HG03039 (cell line): ENCODE results near the gene UBE2R2.
"Not testable (repeated sequence)": the region's sequence is repeated elsewhere in the genome, so short reads cannot be mapped to it uniquely, and the experiment has no call there.

ENCODE experiments used
- ATAC-seq: cut with Tn5 transposase; IDR thresholded peaks from one replicate; pipeline ENCODE4 v1.9.1; 2021; ENCODE audit warnings: mild to moderate bottlenecking, moderate library complexity; ENCODE audit not compliant: unreplicated experiment

UBE2R2 gene

DNA sequence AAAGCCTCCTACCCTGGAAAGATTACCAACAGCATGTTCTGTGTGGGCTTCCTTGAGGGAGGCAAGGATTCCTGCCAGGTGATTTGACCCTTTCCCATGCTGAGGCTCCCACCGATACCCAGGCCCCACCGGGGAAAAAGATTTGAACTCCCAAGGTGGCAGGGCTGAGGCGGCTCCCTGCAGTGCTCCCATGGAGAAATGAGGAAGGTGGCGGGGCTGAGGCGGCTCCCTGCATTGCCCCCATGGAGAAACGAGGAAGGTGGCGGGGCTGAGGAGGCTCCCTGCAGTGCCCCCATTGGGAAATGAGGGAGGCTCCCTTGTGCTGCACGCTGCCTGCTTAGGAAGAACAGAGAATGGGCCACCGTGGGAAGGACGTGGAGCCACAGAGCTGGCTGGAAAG lies 18.4 kb upstream of the UBE2R2 start:
- ATAC-seq: no peak

DNA sequence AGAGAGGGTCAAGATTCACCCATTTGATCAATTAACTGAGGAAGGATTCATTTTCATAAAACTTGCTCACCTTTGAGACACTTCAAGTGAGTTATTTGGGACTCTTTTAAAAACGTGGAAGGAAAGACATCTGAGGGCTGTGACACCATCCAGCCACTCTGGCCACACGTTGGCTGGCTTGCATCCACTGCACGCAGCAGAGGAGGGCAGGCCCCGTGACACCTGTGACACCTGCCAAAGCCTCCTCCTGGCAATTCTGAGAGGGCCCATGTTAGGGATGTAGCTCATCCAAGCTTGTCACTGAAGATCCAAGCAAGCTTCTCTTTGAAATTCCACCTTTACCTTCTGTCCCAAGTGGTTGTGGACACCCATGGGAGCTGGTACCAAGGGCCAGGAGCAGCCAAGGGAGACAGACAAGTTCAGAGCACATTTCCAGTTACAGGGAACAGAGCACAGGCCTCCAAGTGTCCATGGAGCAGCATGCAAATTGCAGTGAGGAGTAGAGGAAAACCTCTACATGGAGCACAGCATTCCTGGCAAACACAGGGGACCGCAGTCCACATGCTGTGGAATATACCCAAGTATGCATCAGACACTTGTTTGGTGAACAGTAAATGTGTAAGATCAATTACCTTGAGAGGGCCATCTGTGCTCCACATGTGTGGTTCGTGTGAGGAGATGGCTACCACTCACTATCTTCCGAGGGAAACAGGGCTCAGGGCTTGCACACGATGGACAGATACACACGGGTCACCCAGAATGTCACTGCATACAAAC lies 16.8 kb upstream of the UBE2R2 start:
- no peak for ATAC-seq

- no peak for ATAC-seq
These were observed 16.1 kb upstream of the UBE2R2 start for GRCh38 chr9:33800886-33801285.

GRCh38 chr9:33801943-33802500 lies 14.9 kb upstream of the UBE2R2 start:
- not testable (repeated sequence) for ATAC-seq

DNA sequence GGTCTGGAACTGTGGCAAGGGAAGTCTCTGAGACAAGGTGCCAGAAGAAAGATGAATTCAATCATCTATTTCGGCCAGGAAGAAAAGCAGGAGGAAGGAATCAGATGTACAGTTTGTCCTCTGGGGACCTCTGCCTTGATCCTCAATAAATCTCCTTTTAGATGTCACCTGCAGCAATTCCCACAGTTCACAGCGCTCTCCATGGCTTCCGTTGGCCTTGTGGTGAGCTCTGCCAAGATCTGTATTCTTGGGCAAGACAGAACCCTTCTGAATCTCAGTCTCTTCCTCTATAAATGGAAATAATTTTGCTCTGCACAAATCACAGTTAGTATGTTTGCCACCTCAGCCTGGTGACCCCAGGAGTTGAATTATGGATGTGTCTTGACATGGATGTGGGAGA lies 12.8 kb upstream of the UBE2R2 start:
- not testable (repeated sequence) for ATAC-seq

DNA sequence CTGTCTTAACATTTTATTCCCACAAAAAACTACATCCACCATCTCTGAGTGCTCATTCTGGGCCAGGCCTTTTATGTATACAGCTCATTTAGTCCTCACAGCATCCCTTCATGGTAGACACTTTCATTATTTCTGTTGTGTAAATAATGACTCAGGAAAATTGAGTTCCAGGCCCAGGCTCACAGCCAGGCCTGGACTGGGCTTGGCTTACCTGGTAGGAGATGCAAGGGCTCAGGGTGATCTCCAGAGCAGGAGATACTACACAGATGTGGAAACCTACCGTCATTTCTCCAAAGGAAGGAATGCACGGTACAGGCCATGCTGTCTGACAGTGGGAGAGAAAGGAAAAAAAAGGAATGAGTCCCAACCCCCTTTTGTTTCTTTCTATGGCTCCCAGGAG lies 9.8 kb upstream of the UBE2R2 start:
- ATAC-seq: not testable (repeated sequence)

GRCh38 chr9:33808979-33809322 lies 8.0 kb upstream of the UBE2R2 start:
- ATAC-seq: not testable (repeated sequence)

- no peak for ATAC-seq
These were observed 7.5 kb upstream of the UBE2R2 start for GRCh38 chr9:33809506-33809905.

- ATAC-seq: no peak
These were observed 3.0 kb upstream of the UBE2R2 start for GRCh38 chr9:33813712-33814641.

DNA sequence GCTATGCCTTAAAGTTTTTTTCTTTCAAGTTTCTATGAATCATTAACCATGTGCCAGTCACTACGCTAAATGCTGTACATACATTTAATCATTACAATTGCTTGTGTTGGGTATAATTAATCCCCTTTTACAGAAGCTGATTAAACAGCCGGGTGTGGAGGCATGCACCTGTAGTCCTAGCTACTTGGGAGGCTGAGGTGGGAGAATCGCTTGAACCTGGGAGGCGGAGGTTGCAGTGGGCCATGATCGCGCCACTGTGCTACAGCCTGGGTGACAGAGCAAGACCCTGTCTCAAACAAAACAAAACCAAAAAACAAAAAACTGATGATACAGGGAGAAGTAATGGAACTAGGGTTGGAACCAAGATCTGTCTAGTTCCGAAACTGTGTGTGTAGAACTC lies 1.2 kb upstream of the UBE2R2 start:
- no peak for ATAC-seq

GRCh38 chr9:33817327-33818166 lies 587 bp downstream of the UBE2R2 start:
- ATAC-seq: peak; percentile 19

DNA sequence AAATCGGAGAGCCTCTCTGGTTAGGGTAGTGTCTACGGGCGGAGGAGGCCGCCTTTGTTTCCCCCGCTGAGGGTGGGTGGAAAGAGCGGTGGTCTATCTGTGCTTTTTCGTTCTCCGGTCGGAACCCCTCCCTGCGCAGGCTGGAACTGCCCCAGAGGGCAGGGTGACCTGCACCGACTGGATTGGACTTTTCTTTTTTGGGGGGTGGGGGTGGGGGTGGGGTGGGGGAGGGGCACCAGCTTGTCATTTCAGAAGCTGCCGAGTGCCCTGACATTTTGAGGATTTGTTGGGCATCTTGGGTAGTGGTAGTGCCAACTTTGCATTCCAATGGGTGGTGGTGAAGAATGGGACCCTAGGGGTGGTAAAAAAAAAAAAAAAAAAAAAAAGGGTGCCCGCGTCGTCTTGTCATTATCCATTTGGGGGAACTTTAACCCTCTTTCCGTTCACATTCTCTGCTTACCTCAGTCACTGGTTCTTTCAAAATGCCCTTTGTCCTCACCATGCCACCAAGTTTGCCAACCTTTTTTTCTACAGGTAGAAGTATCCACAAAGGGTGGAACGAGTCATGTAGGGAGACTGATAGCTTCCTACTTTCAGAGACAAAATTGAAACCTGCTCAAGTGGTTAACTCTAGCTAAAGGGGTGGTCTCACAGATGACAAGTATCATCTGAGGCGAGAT lies 1.3 kb downstream of the UBE2R2 start:
- no peak for ATAC-seq

DNA sequence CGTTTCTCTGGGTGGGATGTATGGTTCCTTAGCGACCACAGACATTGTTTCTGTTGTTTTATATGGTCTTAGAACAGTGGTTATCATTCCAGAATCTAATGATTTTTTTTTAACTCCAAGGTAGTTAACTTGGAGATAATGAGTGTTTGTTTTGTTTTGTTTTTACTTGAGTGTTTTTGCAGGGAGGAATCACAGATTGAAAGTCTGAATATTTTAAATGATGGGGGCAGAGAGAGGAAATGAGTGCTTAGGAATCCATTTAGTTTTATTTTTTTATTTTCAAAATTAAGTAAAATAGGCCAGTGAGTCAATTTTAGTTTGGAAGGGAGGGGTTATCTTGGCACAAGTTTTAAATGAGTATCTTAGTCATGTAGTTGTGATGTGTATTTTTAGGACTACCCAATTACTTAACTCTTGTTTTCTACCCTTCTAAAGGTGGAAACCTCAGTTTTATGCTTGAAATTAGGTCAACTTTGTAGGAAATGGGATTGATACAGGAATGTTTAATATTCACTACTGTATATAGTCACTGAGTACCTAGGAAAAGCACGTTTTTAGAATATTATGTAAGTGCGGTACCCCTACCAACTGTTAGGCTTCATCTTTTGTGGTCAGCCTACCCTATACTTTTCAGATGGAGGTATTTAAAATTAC lies 2.0 kb downstream of the UBE2R2 start:
- ATAC-seq: no peak

- ATAC-seq: no peak
These were observed 3.3 kb downstream of the UBE2R2 start for GRCh38 chr9:33820231-33820745.

GRCh38 chr9:33823801-33824200 lies 6.8 kb downstream of the UBE2R2 start:
- ATAC-seq: no peak

DNA sequence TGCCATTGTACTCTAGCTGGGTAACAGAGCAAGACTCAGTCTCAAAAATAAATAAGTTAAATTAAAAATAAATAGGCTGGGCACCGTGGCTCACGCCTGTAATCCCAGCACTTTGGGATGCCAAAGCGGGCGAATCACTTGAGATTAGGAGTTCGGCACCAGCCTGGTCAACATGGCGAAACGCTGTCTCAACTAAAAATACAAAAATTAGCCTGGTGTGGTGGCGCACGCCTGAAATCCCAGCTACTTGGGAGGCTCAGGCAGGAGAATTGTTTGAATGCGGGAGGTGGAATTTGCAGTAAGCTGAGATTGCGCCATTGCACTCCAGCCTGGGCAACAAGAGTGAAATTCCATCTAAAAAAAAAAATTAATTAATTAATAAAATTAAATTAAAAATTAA lies 10.3 kb downstream of the UBE2R2 start:
- ATAC-seq: not testable (repeated sequence)

- not testable (repeated sequence) for ATAC-seq
These were observed 12.8 kb downstream of the UBE2R2 start for GRCh38 chr9:33829641-33830230.

GRCh38 chr9:33835625-33836260 lies 18.8 kb downstream of the UBE2R2 start:
- no peak for ATAC-seq

GRCh38 chr9:33836261-33836660 lies 19.3 kb downstream of the UBE2R2 start:
- ATAC-seq: not testable (repeated sequence)
